Right lobe of liver (tissue), 6 donors: ENCODE results near the gene EML6. TPM values are rescaled to one million over a fixed set of nuclear protein-coding genes. Genes with fewer than 3 reads are reported as not detected.
A peak's percentile ranks its signal among the peaks of the same experiment; 100 is the strongest.

Source experiments
- ATAC-seq, 4 donors: fragments of 200-7000 bp; cut with Tn5 transposase; one replicate each; pipeline ENCODE4 v1.9.1; 2020; ENCODE audit warnings: mild to moderate bottlenecking in 4 of 4, moderate library complexity in 4 of 4
- DNase-seq, 3 donors: peaks; one replicate each; pipeline ENCODE4 v3.0.0-alpha.2; 2020
- H3K27ac ChIP-seq, 3 donors: fragments of 200-600 bp; one replicate each; pipeline ENCODE4 v1.8.0; 2022
- H3K27me3 ChIP-seq, 2 donors: fragments of 200-600 bp; one replicate each; pipeline ENCODE4 v1.8.0; 2022
- H3K36me3 ChIP-seq, 4 donors: fragments of 200-600 bp; sonication (generic) in 1 of 4; one replicate each; pipeline versions ENCODE4 v1.5.1 to v1.8.0; 2017 to 2022; ENCODE audit warnings: control low read depth in 1 of 4
- H3K4me1 ChIP-seq, 4 donors: fragments of 200-600 bp; sonication (generic) in 1 of 4; one replicate each; pipeline versions ENCODE4 v1.5.1 to v1.8.0; 2017 to 2022; ENCODE audit warnings: control low read depth in 1 of 4
- H3K4me3 ChIP-seq, 3 donors: fragments of 200-600 bp; one replicate each; pipeline ENCODE4 v1.8.0; 2022
- H3K9me3 ChIP-seq, 4 donors: fragments of 200-600 bp; sonication (generic) in 1 of 4; one replicate each; pipeline versions ENCODE4 v1.5.1 to v1.8.0; 2017 to 2022; ENCODE audit warnings: control low read depth in 1 of 4
- POLR2A ChIP-seq: fragments of 450-650 bp; IDR thresholded peaks from one replicate; pipeline ENCODE4 v1.6.1; 2017; ENCODE audit warnings: antibody characterized with exemption, mild to moderate bottlenecking
- WGBS: methylation state at CpG from one replicate; pipeline ENCODE4 v1.1.6; 2018; ENCODE audit warnings: low coverage, low lambda C conversion rate; ENCODE audit not compliant: insufficient coverage; ENCODE audit errors: missing lambda C conversion rate; 5-methylcytosine and 5-hydroxymethylcytosine counted together
- intact Hi-C, 2 donors: fragments of 100-400 bp; cut with DNase I; formaldehyde crosslinking; loops; one replicate each; pipeline versions ENCODE4 v1.11.2 to v1.14.1; 2022
- long read RNA-seq: library from polyadenylated mRNA; unstranded; transcript quantifications from one replicate; pipeline ENCODE4 v2.0.0, GENCODE V29; 2019
- total RNA-seq, 6 experiments: library from RNA; depleted of rRNA in 2 of 6; stranded (reverse); fragments of >200 nt in 2 of 6; fragmentation: NEBNext Ultra II Directional in 3 of 6; extraction: Animal tissue kit (Norgen Biotek cat#: 25700) in 3 of 6; gene quantifications; one replicate each; pipeline versions ENCODE4 v1.1.0 to v1.2.4, GENCODE V29; 2016 to 2023
- TF ChIP-seq, protein P1 (sequence below), 4 donors: fragments of 200-600 bp in 3 of 4; fragments of 450-650 bp in 1 of 4; IDR thresholded peaks; one replicate each; pipeline versions ENCODE4 v1.5.1 to v1.8.0; 2016 to 2022; ENCODE audit warnings: antibody characterized with exemption in 4 of 4, mild to moderate bottlenecking in 2 of 4
- donor health status: DM: no; HTN: yes; CAD: no.
- donor health status: DM: no; HTN: no; CAD: no.
- donor health status: DM: no; HTN: no; CAD: no.
- donor health status: DM: no; HTN: yes; CAD: no.
- donor health status: DM: no; HTN: yes; CAD: no.

Gene EML6
- 1 to 10 TPM in 4 of 6 experiments, under 1 TPM in 2; 0.82 to 2.5 (median 1.5) TPM for total RNA-seq
- long read RNA-seq = 0 reads

DNA sequence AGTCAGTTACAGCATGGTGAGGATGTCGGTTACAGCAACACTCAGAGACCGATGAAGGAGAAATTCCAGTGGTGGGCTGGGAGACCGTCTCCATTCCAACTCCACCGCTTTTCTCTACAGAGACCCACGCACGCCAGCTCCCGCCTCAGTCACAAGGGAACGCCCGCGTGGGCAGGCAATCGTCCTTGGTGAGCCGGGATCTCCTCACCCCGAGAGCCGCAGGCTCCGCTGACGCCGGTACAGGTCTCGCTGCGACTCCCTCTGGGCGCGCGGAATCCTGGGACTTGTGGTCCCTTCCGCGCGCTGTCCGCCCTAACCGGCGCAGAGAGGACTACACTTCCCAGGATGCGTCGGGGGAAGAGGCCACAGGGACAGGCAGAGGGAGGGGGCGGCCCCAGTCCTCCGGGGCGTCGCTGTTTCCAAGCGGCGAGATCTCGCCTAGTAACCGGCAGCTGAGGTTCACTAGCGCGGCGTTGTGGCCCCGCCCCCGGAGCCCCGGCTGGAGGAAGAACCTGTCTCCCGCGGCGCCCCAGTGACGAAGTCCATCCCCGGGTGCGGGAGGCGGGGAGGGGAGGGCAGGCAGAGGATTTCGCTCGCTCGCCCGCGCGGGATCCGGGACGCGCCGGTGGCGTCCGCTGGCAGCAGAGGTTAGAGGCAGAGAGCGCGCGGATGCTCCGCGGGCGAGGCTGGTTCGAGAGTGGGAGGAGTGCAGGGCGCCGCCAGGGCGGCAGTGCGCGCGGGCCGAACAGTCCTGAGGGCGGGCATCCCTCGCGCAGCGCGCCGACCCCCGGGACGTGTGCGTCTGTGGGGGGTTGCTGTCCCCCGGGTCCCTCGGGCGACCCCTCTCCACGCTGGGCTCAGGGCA lies at the start of gene EML6:
TSS of gene EML6 (plus strand) at position 532 of the 865 bp plus-strand sequence. CDS start 1,400 bp downstream, outside the sequence.
- intact Hi-C loops = loop anchor here in 1 of 2 donors (10.0 kb wide), 1 partner anchor 111 kb away; no protein-coding TSS in a partner anchor
- peak; percentile 98 to 99 (median 98) for ATAC-seq
- peak; percentile 71 for TF ChIP-seq POLR2A
- TF ChIP-seq, protein P1, sequence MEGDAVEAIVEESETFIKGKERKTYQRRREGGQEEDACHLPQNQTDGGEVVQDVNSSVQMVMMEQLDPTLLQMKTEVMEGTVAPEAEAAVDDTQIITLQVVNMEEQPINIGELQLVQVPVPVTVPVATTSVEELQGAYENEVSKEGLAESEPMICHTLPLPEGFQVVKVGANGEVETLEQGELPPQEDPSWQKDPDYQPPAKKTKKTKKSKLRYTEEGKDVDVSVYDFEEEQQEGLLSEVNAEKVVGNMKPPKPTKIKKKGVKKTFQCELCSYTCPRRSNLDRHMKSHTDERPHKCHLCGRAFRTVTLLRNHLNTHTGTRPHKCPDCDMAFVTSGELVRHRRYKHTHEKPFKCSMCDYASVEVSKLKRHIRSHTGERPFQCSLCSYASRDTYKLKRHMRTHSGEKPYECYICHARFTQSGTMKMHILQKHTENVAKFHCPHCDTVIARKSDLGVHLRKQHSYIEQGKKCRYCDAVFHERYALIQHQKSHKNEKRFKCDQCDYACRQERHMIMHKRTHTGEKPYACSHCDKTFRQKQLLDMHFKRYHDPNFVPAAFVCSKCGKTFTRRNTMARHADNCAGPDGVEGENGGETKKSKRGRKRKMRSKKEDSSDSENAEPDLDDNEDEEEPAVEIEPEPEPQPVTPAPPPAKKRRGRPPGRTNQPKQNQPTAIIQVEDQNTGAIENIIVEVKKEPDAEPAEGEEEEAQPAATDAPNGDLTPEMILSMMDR (IDR thresholded peaks at IDR 0.05) = peak in 3 of 4 donors; percentile 12 to 20 (median 13)
- Histone ChIP-seq H3K27me3 (no peaks in the 10 kb centered on the region), H3K27ac (peak within 1 kb of the TSS; percentile 40 to 61 (median 51)), H3K9me3 (no peaks in the 10 kb centered on the region), H3K4me1 (no peaks in the 10 kb centered on the region), H3K4me3 (peak within 1 kb of the TSS; percentile 67 to 76 (median 68)), H3K36me3 (no peaks in the 10 kb centered on the region)
- DNase-seq = peak; percentile 99
- under 1% methylated on average over 18 of the region's 90 CpGs for WGBS

DNA sequence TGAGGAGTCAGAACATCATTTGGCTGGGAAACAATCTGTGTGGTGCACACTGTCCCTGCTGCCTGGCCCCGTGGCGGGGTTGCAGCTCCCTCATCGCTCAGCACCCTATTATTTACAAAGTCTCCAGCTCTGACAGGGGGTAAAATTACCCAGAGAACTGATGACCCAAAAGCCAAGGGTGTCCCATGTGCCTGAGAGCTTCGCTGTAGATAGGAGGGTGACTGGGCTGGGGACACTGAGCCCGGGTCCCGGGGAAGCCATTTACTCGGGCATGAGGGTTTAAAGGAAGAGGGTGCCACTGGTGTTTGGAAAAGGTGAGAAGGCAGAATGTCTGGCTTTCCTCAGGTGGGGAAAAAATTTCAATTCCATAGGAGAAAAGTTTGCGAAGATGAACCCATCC lies 48.2 kb upstream of the EML6 start:
- peaks cover 0 to 12% (median 2%) of the 10 kb centered on the region in 4 donors for H3K4me1 ChIP-seq

DNA sequence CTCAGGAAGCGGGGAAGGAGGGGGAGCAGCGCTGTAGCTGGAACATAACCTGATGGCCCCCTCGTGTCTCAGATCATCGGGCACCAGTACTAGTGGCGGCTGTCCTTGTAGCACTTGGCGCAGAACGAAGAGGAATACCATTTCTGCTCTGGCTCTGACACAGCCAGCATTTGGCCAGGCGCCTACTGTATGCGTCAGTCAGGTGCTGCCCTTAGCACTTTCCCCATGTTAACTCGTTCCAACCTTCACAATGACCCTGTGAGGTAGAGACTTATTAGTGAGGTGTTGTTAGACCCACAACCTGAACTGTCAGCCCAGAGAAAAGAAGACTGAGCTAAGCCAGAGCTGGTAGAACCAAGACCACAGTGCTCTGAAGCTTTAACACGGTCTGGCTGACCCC lies 47.7 kb upstream of the EML6 start:
- intact Hi-C loops = no loop called here
- TF ChIP-seq, protein P1 (IDR thresholded peaks at IDR 0.05) = no peak
- no peak for TF ChIP-seq POLR2A
- WGBS = 44% methylated on average over 8 of the region's 11 CpGs
- no peaks in the 10 kb centered on the region for H3K27me3 ChIP-seq
- ATAC-seq (peak; percentile 16 to 61 (median 45)), DNase-seq (peak in 1 of 3 donors; percentile 74)
- H3K4me3 ChIP-seq = no peak overlapping the region
- no peak overlapping the region for H3K27ac ChIP-seq
- H3K4me1 ChIP-seq = peaks cover 0 to 12% (median 0%) of the 10 kb centered on the region in 4 donors
- H3K9me3 ChIP-seq = no peaks in the 10 kb centered on the region
- H3K36me3 ChIP-seq = no peaks in the 10 kb centered on the region

More for the DNA sequence above, 48.2 kb upstream of the EML6 start:
- WGBS = 88% methylated on average over 7 of the region's 8 CpGs
- H3K27me3 ChIP-seq = no peaks in the 10 kb centered on the region
- H3K36me3 ChIP-seq = no peaks in the 10 kb centered on the region
- intact Hi-C loops = no loop called here
- H3K9me3 ChIP-seq = no peaks in the 10 kb centered on the region
- DNase-seq (no peak), ATAC-seq (no peak)
- TF ChIP-seq, protein P1 (IDR thresholded peaks at IDR 0.05) = no peak
- TF ChIP-seq POLR2A = no peak
- H3K4me3 ChIP-seq = no peak overlapping the region
- no peak overlapping the region for H3K27ac ChIP-seq

DNA sequence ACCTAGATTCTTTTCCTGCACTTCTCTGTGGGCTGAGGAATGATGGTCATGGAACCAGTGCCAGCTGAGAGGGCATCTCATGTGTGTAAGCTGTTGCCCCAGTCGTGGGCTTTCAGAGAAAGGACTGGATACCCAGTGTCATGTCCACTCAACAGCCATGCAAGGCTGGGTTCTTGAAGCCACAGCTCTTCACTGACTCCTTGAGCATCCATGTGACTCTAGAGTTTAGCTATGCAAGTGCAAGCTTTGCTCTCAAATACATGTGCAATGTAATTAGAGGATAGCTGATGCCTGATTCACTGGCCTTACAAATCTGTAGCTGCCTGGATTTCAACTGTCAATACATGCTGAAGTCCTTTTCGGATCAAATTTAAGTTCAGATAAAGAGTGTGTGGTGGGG lies 46.8 kb upstream of the EML6 start:
- ATAC-seq (no peak), DNase-seq (no peak)
- intact Hi-C loops = no loop called here
- no peak overlapping the region for H3K4me3 ChIP-seq
- H3K27me3 ChIP-seq = no peaks in the 10 kb centered on the region
- no peaks in the 10 kb centered on the region for H3K36me3 ChIP-seq
- H3K9me3 ChIP-seq = no peaks in the 10 kb centered on the region
- H3K4me1 ChIP-seq = peaks cover 0 to 15% (median 0%) of the 10 kb centered on the region in 4 donors
- no peak for TF ChIP-seq POLR2A
- TF ChIP-seq, protein P1 (IDR thresholded peaks at IDR 0.05) = no peak
- no peak overlapping the region for H3K27ac ChIP-seq
- WGBS = 63% methylated on average over 2 of the region's 2 CpGs
